Measurements from ENCODE around the gene FDCSP. TPM values are rescaled to one million over a fixed set of nuclear protein-coding genes. Genes with fewer than 3 reads are reported as not detected.
"Not testable (repeated sequence)": the region's sequence is repeated elsewhere in the genome, so short reads cannot be mapped to it uniquely, and the experiment has no call there.

The FDCSP gene
- total RNA-seq, 1 experiment from 2014 or later: not detected

GRCh38 chr4:70236125-70236524 is 10.2 kb downstream of the FDCSP start:
- H3K9me3 ChIP-seq (ENCODE audit: insufficient read depth, low read depth): no peaks in the 10 kb centered on the region
- ChIA-PET CTCF (no interaction called here), POLR2A (ENCODE audit: unreplicated experiment) (no interaction called here)
- no peaks in the 10 kb centered on the region for H3F3A ChIP-seq (ENCODE audit: insufficient read depth, low read depth)
- intact Hi-C loops (cut with micrococcal nuclease; ENCODE audit: unreplicated experiment): no loop called here
- no peak overlapping the region for H3K27ac ChIP-seq
- H3K4me3 ChIP-seq: no peak overlapping the region
- no peaks in the 10 kb centered on the region for H3K4me1 ChIP-seq (replicated peaks; ENCODE audit: insufficient read depth)
- DNase-seq: no peak
- H3K27me3 ChIP-seq (ENCODE audit: insufficient read depth, low read depth): no peaks in the 10 kb centered on the region
- no peaks in the 10 kb centered on the region for H4K20me1 ChIP-seq (ENCODE audit: insufficient read depth)
- no peak overlapping the region for H3K4me2 ChIP-seq
- TF ChIP-seq EZH2 (IDR thresholded peaks at IDR 0.05; ENCODE audit: low read depth): no peak
- TF ChIP-seq CTCF (conservative IDR thresholded peaks at IDR 0.05): no peak
- BruUV-seq (replicated peaks): no TSS peak
- H3K36me3 ChIP-seq (ENCODE audit: low read depth): no peaks in the 10 kb centered on the region
- H3K9me2 ChIP-seq (ENCODE audit: insufficient read depth): no peaks in the 10 kb centered on the region
- no peaks in the 10 kb centered on the region for H3K79me2 ChIP-seq (ENCODE audit: low read depth)
- no peak overlapping the region for H2AFZ ChIP-seq

- POLR2A ChIA-PET (ENCODE audit: unreplicated experiment): no interaction called here
- CTCF ChIA-PET: no interaction called here
- no peak overlapping the region for H3K4me2 ChIP-seq
- BruUV-seq (replicated peaks): no TSS peak
- no peaks in the 10 kb centered on the region for H3K9me2 ChIP-seq (ENCODE audit: insufficient read depth)
- H3K9me3 ChIP-seq (ENCODE audit: insufficient read depth, low read depth): no peaks in the 10 kb centered on the region
- H3K4me1 ChIP-seq (replicated peaks; ENCODE audit: insufficient read depth): no peaks in the 10 kb centered on the region
- no peak overlapping the region for H2AFZ ChIP-seq
- H4K20me1 ChIP-seq (ENCODE audit: insufficient read depth): no peaks in the 10 kb centered on the region
- DNase-seq: no peak
- H3K36me3 ChIP-seq (ENCODE audit: low read depth): no peaks in the 10 kb centered on the region
- H3K4me3 ChIP-seq: no peak overlapping the region
- H3K27ac ChIP-seq: no peak overlapping the region
- H3K79me2 ChIP-seq (ENCODE audit: low read depth): no peaks in the 10 kb centered on the region
- intact Hi-C loops (cut with micrococcal nuclease; ENCODE audit: unreplicated experiment): no loop called here
- no peaks in the 10 kb centered on the region for H3K27me3 ChIP-seq (ENCODE audit: insufficient read depth, low read depth)
- no peak for TF ChIP-seq CTCF (conservative IDR thresholded peaks at IDR 0.05)
- TF ChIP-seq EZH2 (IDR thresholded peaks at IDR 0.05; ENCODE audit: low read depth): no peak
- no peaks in the 10 kb centered on the region for H3F3A ChIP-seq (ENCODE audit: insufficient read depth, low read depth)
Observed at GRCh38 chr4:70239131-70239883, 13.4 kb downstream of the FDCSP start.

- no peaks in the 10 kb centered on the region for H3K9me3 ChIP-seq (ENCODE audit: insufficient read depth, low read depth)
- no TSS peak for BruUV-seq (replicated peaks)
- ChIA-PET POLR2A (ENCODE audit: unreplicated experiment) (no interaction called here), CTCF (no interaction called here)
- no peak overlapping the region for H3K27ac ChIP-seq
- H3K4me3 ChIP-seq: no peak overlapping the region
- H3F3A ChIP-seq (ENCODE audit: insufficient read depth, low read depth): no peaks in the 10 kb centered on the region
- intact Hi-C loops (cut with micrococcal nuclease; ENCODE audit: unreplicated experiment): no loop called here
- H3K79me2 ChIP-seq (ENCODE audit: low read depth): no peaks in the 10 kb centered on the region
- no peak overlapping the region for H3K4me2 ChIP-seq
- no peaks in the 10 kb centered on the region for H3K9me2 ChIP-seq (ENCODE audit: insufficient read depth)
- DNase-seq: no peak
- H3K36me3 ChIP-seq (ENCODE audit: low read depth): no peaks in the 10 kb centered on the region
- no peaks in the 10 kb centered on the region for H3K4me1 ChIP-seq (replicated peaks; ENCODE audit: insufficient read depth)
- H2AFZ ChIP-seq: no peak overlapping the region
- TF ChIP-seq EZH2 (IDR thresholded peaks at IDR 0.05; ENCODE audit: low read depth) (no peak), CTCF (conservative IDR thresholded peaks at IDR 0.05) (no peak)
- no peaks in the 10 kb centered on the region for H4K20me1 ChIP-seq (ENCODE audit: insufficient read depth)
- H3K27me3 ChIP-seq (ENCODE audit: insufficient read depth, low read depth): no peaks in the 10 kb centered on the region
Observed at GRCh38 chr4:70239884-70240591, 14.1 kb downstream of the FDCSP start.

GRCh38 chr4:70242297-70242696 is 16.4 kb downstream of the FDCSP start, which contains the start of gene CSN3:
CSN3 (plus strand) TSS chr4:70242597; CDS start chr4:70244820, 2,223 bp downstream.
- H3K36me3 ChIP-seq (ENCODE audit: low read depth); POLR2A ChIA-PET (ENCODE audit: unreplicated experiment); H4K20me1 ChIP-seq (ENCODE audit: insufficient read depth); H3F3A ChIP-seq (ENCODE audit: insufficient read depth, low read depth); H3K79me2 ChIP-seq (ENCODE audit: low read depth); H3K9me3 ChIP-seq (ENCODE audit: insufficient read depth, low read depth); H3K27ac ChIP-seq; BruUV-seq (replicated peaks); CTCF ChIA-PET; H3K4me1 ChIP-seq (replicated peaks; ENCODE audit: insufficient read depth); H3K4me3 ChIP-seq; H3K9me2 ChIP-seq (ENCODE audit: insufficient read depth); intact Hi-C loops (cut with micrococcal nuclease; ENCODE audit: unreplicated experiment); DNase-seq; H3K4me2 ChIP-seq; H2AFZ ChIP-seq; H3K27me3 ChIP-seq (ENCODE audit: insufficient read depth, low read depth): not testable (repeated sequence)
